Measurements from ENCODE around the gene DENND2C.

GRCh38 chr1:114641377-114641776 lies 28.5 kb downstream of the DENND2C start:
- TF ChIP-seq POLR2A (IDR thresholded peaks at IDR 0.05) (no peak), CTCF (IDR thresholded peaks at IDR 0.05) (no peak)

Measured in adrenal gland (tissue), 5 donors.